HEK293T (cell line): ENCODE data around the gene GABBR2.

Experiments
- BHLHE40 ChIP-seq: fragments of 450-650 bp; IDR thresholded peaks from 2 replicates; pipeline ENCODE4 v1.6.1; 2016; ENCODE audit warnings: mild to moderate bottlenecking, moderate library complexity, borderline replicate concordance
- ELF4 ChIP-seq: fragments of 450-650 bp; IDR thresholded peaks from 2 replicates; pipeline ENCODE4 v1.6.1; 2017; ENCODE audit warnings: antibody characterized with exemption
- FOXA1 ChIP-seq: fragments of 450-650 bp; IDR thresholded peaks from 2 replicates; pipeline ENCODE4 v1.6.1; 2016; ENCODE audit warnings: mild to moderate bottlenecking
- FOXK2 ChIP-seq: fragments of 450-650 bp; IDR thresholded peaks from 2 replicates; pipeline ENCODE4 v1.6.1; 2016; ENCODE audit warnings: mild to moderate bottlenecking
- FOXM1 ChIP-seq: fragments of 450-650 bp; IDR thresholded peaks from 2 replicates; pipeline ENCODE4 v1.6.1; 2017; ENCODE audit warnings: mild to moderate bottlenecking, borderline replicate concordance
- HDGF ChIP-seq: fragments of 450-650 bp; IDR thresholded peaks from 2 replicates; pipeline ENCODE4 v1.6.1; 2017; ENCODE audit warnings: antibody characterized with exemption, borderline replicate concordance
- L3MBTL2 ChIP-seq: fragments of 450-650 bp; conservative IDR thresholded peaks from 2 replicates; pipeline ENCODE4 v1.6.1; 2016; ENCODE audit warnings: mild to moderate bottlenecking
- LEF1 ChIP-seq: fragments of 450-650 bp; IDR thresholded peaks from 2 replicates; pipeline ENCODE4 v1.6.1; 2017; ENCODE audit warnings: mild to moderate bottlenecking, borderline replicate concordance
- NFRKB ChIP-seq: fragments of 450-650 bp; IDR thresholded peaks from 2 replicates; pipeline ENCODE4 v1.6.1; 2016; ENCODE audit warnings: mild to moderate bottlenecking, moderate library complexity
- PKNOX1 ChIP-seq: fragments of 450-650 bp; IDR thresholded peaks from 2 replicates; pipeline ENCODE4 v1.6.1; 2016
- SUZ12 ChIP-seq: fragments of 450-650 bp; IDR thresholded peaks from 2 replicates; pipeline ENCODE4 v1.6.1; 2016; ENCODE audit warnings: mild to moderate bottlenecking
- TARDBP ChIP-seq: fragments of 450-650 bp; IDR thresholded peaks from 2 replicates; pipeline ENCODE4 v1.6.1; 2016
- ZNF384 ChIP-seq: fragments of 450-650 bp; IDR thresholded peaks from 2 replicates; pipeline ENCODE4 v1.6.1; 2016

DNA sequence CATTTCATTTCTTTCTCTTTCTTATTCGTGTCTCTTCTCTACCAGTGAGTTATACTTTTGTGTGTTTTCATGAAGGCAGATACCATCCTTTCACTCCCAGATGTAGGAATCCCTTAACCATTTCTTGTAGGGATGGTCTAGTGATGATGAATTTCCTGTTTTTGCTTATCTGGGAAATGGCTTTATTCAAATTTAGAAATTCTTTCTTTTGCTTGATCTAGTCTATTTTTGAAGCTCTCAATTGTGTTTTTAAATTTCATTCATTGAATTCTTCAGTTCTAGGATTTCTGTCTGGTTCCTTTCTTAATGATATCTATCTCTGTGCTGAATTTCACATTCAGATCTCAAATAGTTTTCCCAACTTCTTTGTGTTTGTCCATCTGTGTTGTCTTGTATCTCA is 357.4 kb downstream of the GABBR2 start:
- TF ChIP-seq FOXM1 (no peak), HDGF (no peak), PKNOX1 (no peak), SUZ12 (no peak), FOXK2 (no peak), ELF4 (no peak), L3MBTL2 (no peak), NFRKB (no peak), BHLHE40 (no peak), ZNF384 (no peak), FOXA1 (no peak), TARDBP (no peak), LEF1 (no peak)
